Gastroesophageal sphincter (tissue), 4 donors: Measurements from ENCODE around the gene DLK2. TPM values are rescaled to one million over a fixed set of nuclear protein-coding genes. Genes with fewer than 3 reads are reported as not detected.

Experiments
- ATAC-seq: fragments of 150-250 bp; one replicate; pipeline ENCODE4 v1.9.1; 2016; ENCODE audit warnings: mild to moderate bottlenecking, moderate library complexity
- H3K27ac ChIP-seq, 4 donors: fragments of 200-600 bp; sonication (generic) in 3 of 4; 1 replicate in 3 of 4; 2 replicates in 1 of 4; pipeline ENCODE4 v1.5.1; 2016 to 2019
- H3K27me3 ChIP-seq: fragments of 200-600 bp; sonication (generic); one replicate; pipeline ENCODE4 v1.5.1; 2019
- H3K36me3 ChIP-seq, 2 donors: fragments of 200-600 bp; sonication (generic); one replicate each; pipeline ENCODE4 v1.5.1; 2019; ENCODE audit warnings: control low read depth in 1 of 2
- H3K4me1 ChIP-seq, 3 donors: fragments of 200-600 bp; sonication (generic); 1 replicate in 2 of 3; 2 replicates in 1 of 3; pipeline ENCODE4 v1.5.1; 2016 to 2019; ENCODE audit warnings: control low read depth in 2 of 3
- H3K4me3 ChIP-seq, 2 donors: fragments of 200-600 bp; sonication (generic); one replicate each; pipeline ENCODE4 v1.5.1; 2019; ENCODE audit warnings: mild to moderate bottlenecking in 1 of 2, moderate library complexity in 1 of 2
- H3K9me3 ChIP-seq, 3 donors: fragments of 200-600 bp; sonication (generic); one replicate each; pipeline ENCODE4 v1.5.1; 2017 to 2019; ENCODE audit warnings: control low read depth in 2 of 3
- CTCF ChIP-seq, 4 experiments: fragments of 200-600 bp in 2 of 4; fragments of 450-650 bp in 2 of 4; sonication (generic) in 1 of 4; IDR thresholded peaks; one replicate each; pipeline ENCODE4 v1.5.1; 2017 to 2019; ENCODE audit warnings: antibody characterized with exemption in 4 of 4, mild to moderate bottlenecking in 2 of 4, moderate library complexity in 2 of 4
- EP300 ChIP-seq: sonication (generic); formaldehyde crosslinking; IDR thresholded peaks from one replicate; pipeline ENCODE4 v1.6.1; 2017; ENCODE audit warnings: antibody characterized with exemption, mild to moderate bottlenecking
- POLR2A ChIP-seq, 2 donors: fragments of 450-650 bp; IDR thresholded peaks; one replicate each; pipeline ENCODE4 v1.6.1; 2017; ENCODE audit warnings: antibody characterized with exemption in 2 of 2, mild to moderate bottlenecking in 2 of 2, moderate library complexity in 1 of 2
- POLR2AphosphoS5 ChIP-seq: sonication (generic); formaldehyde crosslinking; IDR thresholded peaks from one replicate; pipeline ENCODE4 v1.6.1; 2017; ENCODE audit warnings: antibody characterized with exemption
- WGBS, 2 donors: methylation state at CpG; one replicate each; pipeline ENCODE4 v1.1.5; 2018; ENCODE audit warnings: low coverage in 1 of 2; 5-methylcytosine and 5-hydroxymethylcytosine counted together
- total RNA-seq, 4 donors: library from RNA; depleted of rRNA; stranded (reverse); fragments of >200 nt; gene quantifications; one replicate each; pipeline ENCODE4 v1.1.0, GENCODE V29; 2016

The DLK2 gene
- total RNA-seq, 4 donors from 2014 or later: 0.54 TPM; not detected in 3

GRCh38 chr6:43432009-43432945, 23.1 kb downstream of the DLK2 start:
- Histone ChIP-seq H3K4me3 (no peak overlapping the region), H3K4me1 (peaks cover 4 to 42% (median 31%) of the 10 kb centered on the region in 3 donors), H3K9me3 (no peaks in the 10 kb centered on the region), H3K36me3 (peaks cover 0 to 48% of the 10 kb centered on the region in 2 donors), H3K27me3 (no peaks in the 10 kb centered on the region), H3K27ac (no peak overlapping the region)
- no peak for ATAC-seq
- TF ChIP-seq CTCF (IDR thresholded peaks at IDR 0.05) (no peak), EP300 (no peak), POLR2AphosphoS5 (no peak), POLR2A (IDR thresholded peaks at IDR 0.05) (no peak)
- 92% methylated on average over 3 of the region's 19 CpGs; no CpG with 5 or more reads in 1 of the 2 donors for WGBS, 2 donors

GRCh38 chr6:43428874-43429273, 26.5 kb downstream of the DLK2 start:
- peak overlapping the region in 1 of 2 donors; percentile 81 for H3K4me3 ChIP-seq
- 90 to 94% methylated on average over 2 to 3 of the region's 3 CpGs for WGBS, 2 donors
- H3K9me3 ChIP-seq: no peaks in the 10 kb centered on the region
- TF ChIP-seq POLR2A (IDR thresholded peaks at IDR 0.05) (no peak), EP300 (no peak), CTCF (IDR thresholded peaks at IDR 0.05) (no peak)
- H3K27me3 ChIP-seq: no peaks in the 10 kb centered on the region
- H3K4me1 ChIP-seq: peaks cover 0 to 23% (median 15%) of the 10 kb centered on the region in 3 donors
- no peak for ATAC-seq
- peaks cover 0 to 29% of the 10 kb centered on the region in 2 donors for H3K36me3 ChIP-seq
- H3K27ac ChIP-seq: peak overlapping the region in 3 of 4 donors; percentile 89 to 91 (median 91)

- peaks cover 0 to 23% (median 15%) of the 10 kb centered on the region in 3 donors for H3K4me1 ChIP-seq
- TF ChIP-seq EP300 (no peak), POLR2A (IDR thresholded peaks at IDR 0.05) (no peak), CTCF (IDR thresholded peaks at IDR 0.05) (no peak), POLR2AphosphoS5 (no peak)
- H3K9me3 ChIP-seq: no peaks in the 10 kb centered on the region
- H3K27me3 ChIP-seq: no peaks in the 10 kb centered on the region
- H3K36me3 ChIP-seq: peaks cover 0 to 22% of the 10 kb centered on the region in 2 donors
- H3K4me3 ChIP-seq: peak overlapping the region; percentile 66 to 81
- H3K27ac ChIP-seq: peak overlapping the region; percentile 41 to 91 (median 90)
- no peak for ATAC-seq
- WGBS, 2 donors: 21 to 27% methylated on average over 5 to 7 of the region's 12 CpGs
Measured at GRCh38 chr6:43428112-43428570, 27.2 kb downstream of the DLK2 start.

GRCh38 chr6:43427406-43428111, 27.8 kb downstream of the DLK2 start, which contains the start of gene ABCC10:
ABCC10 (plus strand) TSS chr6:43427541; CDS start chr6:43427979, 438 bp downstream.
- H3K36me3 ChIP-seq: peaks cover 0 to 16% of the 10 kb centered on the region in 2 donors
- TF ChIP-seq POLR2AphosphoS5: peak; percentile 63
- peak in 3 of 4 experiments; percentile 39 to 58 (median 47) for TF ChIP-seq CTCF (IDR thresholded peaks at IDR 0.05)
- TF ChIP-seq EP300: no peak
- peak; percentile 39 to 56 for TF ChIP-seq POLR2A (IDR thresholded peaks at IDR 0.05)
- H3K4me1 ChIP-seq: peaks cover 0 to 23% (median 15%) of the 10 kb centered on the region in 3 donors
- ATAC-seq: peak; percentile 98
- 1% methylated on average over 20 of the region's 49 CpGs for WGBS, 2 donors
- H3K27ac ChIP-seq: peak within 1 kb of the TSS; percentile 54 to 91 (median 90)
- H3K4me3 ChIP-seq: peak within 1 kb of the TSS; percentile 66 to 81
- no peaks in the 10 kb centered on the region for H3K27me3 ChIP-seq
- H3K9me3 ChIP-seq: no peaks in the 10 kb centered on the region
